Measurements from ENCODE around the gene KBTBD8. TPM values are rescaled to one million over a fixed set of nuclear protein-coding genes. Genes with fewer than 3 reads are reported as not detected.

Gene KBTBD8
- total and polyA plus RNA-seq, 2 of the 8 experiments (the other 6 are each of a cell fraction or from before 2014, with no cell fraction given), result 3.2 to 23.9 TPM

DNA sequence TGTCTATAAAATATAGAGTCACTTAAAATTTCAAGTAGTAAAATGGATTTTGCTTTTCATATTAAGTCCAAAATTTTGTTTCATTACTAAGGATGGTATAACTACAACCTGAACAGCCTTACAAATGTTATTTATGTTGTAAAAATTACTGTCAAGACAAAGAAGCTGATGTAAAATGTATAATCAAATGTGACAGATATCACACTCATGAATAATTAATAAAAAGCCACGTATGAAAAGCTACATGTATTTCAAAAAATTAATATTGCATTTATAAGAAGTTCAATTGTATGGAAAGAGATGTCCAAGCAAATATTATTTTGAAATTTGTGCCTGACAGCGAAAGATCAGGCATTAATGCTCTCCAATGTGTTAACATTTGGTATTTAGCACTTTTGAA lies 48.9 kb downstream of the KBTBD8 start:
- Histone ChIP-seq H2AK5ac (ENCODE audit: low read depth, low read length) (no peak overlapping the region), H3K4me3 (ENCODE audit: extremely low read depth in 1 of 4, insufficient read depth in 2 of 4, low read depth in 3 of 4, low read length in 4 of 4) (no peak overlapping the region), H3K36me3 (ENCODE audit: control insufficient read depth in 2 of 4, insufficient read depth in 4 of 4, low read length in 3 of 4) (no peaks in the 10 kb centered on the region), H4K8ac (ENCODE audit: extremely low read depth, insufficient read depth, low read length) (no peak overlapping the region), H3K27ac (ENCODE audit: low read depth, low read length) (no peak overlapping the region), H3K18ac (ENCODE audit: extremely low read depth, low read length) (no peak overlapping the region), H2BK120ac (replicated peaks; ENCODE audit: low read depth, low read length) (no peak overlapping the region), H3K9ac (replicated peaks in 1 of 4; ENCODE audit: extremely low read depth in 1 of 4, low read depth in 3 of 4, low read length in 3 of 4) (no peak overlapping the region), H2BK20ac (ENCODE audit: low read length) (no peak overlapping the region), H4K20me1 (replicated peaks in 1 of 2; ENCODE audit: control insufficient read depth in 1 of 2, insufficient read depth in 2 of 2, low read length in 2 of 2) (no peaks in the 10 kb centered on the region), H4K91ac (replicated peaks; ENCODE audit: insufficient read length, low read length) (no peak overlapping the region), H3K79me1 (ENCODE audit: low read depth, low read length) (no peaks in the 10 kb centered on the region), H3K27me3 (replicated peaks in 1 of 4; ENCODE audit: control insufficient read depth in 3 of 4, extremely low read depth in 1 of 4, insufficient read depth in 3 of 4, low read length in 3 of 4) (no peaks in the 10 kb centered on the region), H3K4me1 (replicated peaks in 1 of 4; ENCODE audit: control insufficient read depth in 3 of 4, insufficient read depth in 4 of 4, low read length in 3 of 4) (no peaks in the 10 kb centered on the region), H3K23me2 (ENCODE audit: low read depth, low read length) (no peaks in the 10 kb centered on the region), H3K9me3 (ENCODE audit: insufficient read depth in 2 of 2, low read depth in 1 of 2, low read length in 1 of 2) (no peaks in the 10 kb centered on the region; a peak in 1 of 4 replicates), H3K79me2 (ENCODE audit: control insufficient read depth in 1 of 2, insufficient read depth in 2 of 2, low read length in 2 of 2) (no peaks in the 10 kb centered on the region), H3K4ac (replicated peaks; ENCODE audit: insufficient read length, low read depth, low read length) (no peak overlapping the region), H2AFZ (ENCODE audit: low read length) (no peak overlapping the region), H4K5ac (ENCODE audit: insufficient read length, low read depth, low read length) (no peak overlapping the region), H2BK5ac (ENCODE audit: low read depth, low read length) (no peak overlapping the region), H3K14ac (ENCODE audit: insufficient read length) (no peak overlapping the region), H3K4me2 (ENCODE audit: insufficient read depth in 1 of 2, low read depth in 2 of 2, low read length in 2 of 2) (no peak overlapping the region), H2BK15ac (ENCODE audit: low read length) (no peak overlapping the region), H3K56ac (replicated peaks; ENCODE audit: insufficient read length, low read depth, low read length) (no peak overlapping the region), H2BK12ac (ENCODE audit: low read depth, low read length) (no peak overlapping the region), H3K23ac (ENCODE audit: insufficient read length) (no peak overlapping the region)
- no peak for DNase-seq (ENCODE audit: low read depth in 1 of 2, low spot score in 2 of 2)
- ChIA-PET POLR2A (ENCODE audit: partially characterized antibody) (no interaction called here), CTCF (ENCODE audit: partially characterized antibody) (interaction anchor here (1.9 to 2.2 kb wide), 2 partner anchors 12 to 74 kb away, joined by 4 to 10 read pairs; no protein-coding TSS in a partner anchor)
- FAIRE-seq, result no peak
- 91% methylated on average over 2 of the region's 2 CpGs; no CpG with 5 or more reads in 1 of the 2 experiments for WGBS, 2 experiments (ENCODE audit: extremely low coverage in 1 of 2, insufficient coverage in 1 of 2, insufficient read length in 1 of 2, insufficient replicate concordance in 2 of 2, low coverage in 1 of 2, low lambda C conversion rate in 2 of 2, missing lambda C conversion rate in 1 of 2)
- TF ChIP-seq ASH2L (IDR thresholded peaks at IDR 0.05; ENCODE audit: low read length), result no peak
- no peak for TF ChIP-seq CBX8 (IDR thresholded peaks at IDR 0.05; ENCODE audit: borderline replicate concordance, low read depth, low read length)
- TF ChIP-seq MAFK (IDR thresholded peaks at IDR 0.05; ENCODE audit: low read depth, low read length), result no peak
- TF ChIP-seq, protein P1, sequence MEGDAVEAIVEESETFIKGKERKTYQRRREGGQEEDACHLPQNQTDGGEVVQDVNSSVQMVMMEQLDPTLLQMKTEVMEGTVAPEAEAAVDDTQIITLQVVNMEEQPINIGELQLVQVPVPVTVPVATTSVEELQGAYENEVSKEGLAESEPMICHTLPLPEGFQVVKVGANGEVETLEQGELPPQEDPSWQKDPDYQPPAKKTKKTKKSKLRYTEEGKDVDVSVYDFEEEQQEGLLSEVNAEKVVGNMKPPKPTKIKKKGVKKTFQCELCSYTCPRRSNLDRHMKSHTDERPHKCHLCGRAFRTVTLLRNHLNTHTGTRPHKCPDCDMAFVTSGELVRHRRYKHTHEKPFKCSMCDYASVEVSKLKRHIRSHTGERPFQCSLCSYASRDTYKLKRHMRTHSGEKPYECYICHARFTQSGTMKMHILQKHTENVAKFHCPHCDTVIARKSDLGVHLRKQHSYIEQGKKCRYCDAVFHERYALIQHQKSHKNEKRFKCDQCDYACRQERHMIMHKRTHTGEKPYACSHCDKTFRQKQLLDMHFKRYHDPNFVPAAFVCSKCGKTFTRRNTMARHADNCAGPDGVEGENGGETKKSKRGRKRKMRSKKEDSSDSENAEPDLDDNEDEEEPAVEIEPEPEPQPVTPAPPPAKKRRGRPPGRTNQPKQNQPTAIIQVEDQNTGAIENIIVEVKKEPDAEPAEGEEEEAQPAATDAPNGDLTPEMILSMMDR (IDR thresholded peaks at IDR 0.05; ENCODE audit: control extremely low read depth in 1 of 3, insufficient read depth in 1 of 3, low read depth in 1 of 3, low read length in 3 of 3), result no peak
- TF ChIP-seq KDM4A (IDR thresholded peaks at IDR 0.05; ENCODE audit: low read depth, low read length, severe bottlenecking), result no peak
- TF ChIP-seq RFX5 (IDR thresholded peaks at IDR 0.05; ENCODE audit: borderline replicate concordance, low read depth, low read length), result no peak
- TF ChIP-seq SIN3A (conservative IDR thresholded peaks at IDR 0.05 in 1 of 2, IDR thresholded peaks at IDR 0.05 in 1 of 2; ENCODE audit: low read depth in 1 of 2, low read length in 2 of 2), result no peak
- no peak for TF ChIP-seq NANOG (IDR thresholded peaks at IDR 0.05; ENCODE audit: insufficient read depth, low read depth, low read length, poor library complexity, severe bottlenecking)
- no peak for TF ChIP-seq RNF2 (IDR thresholded peaks at IDR 0.05; ENCODE audit: borderline replicate concordance, low read depth, low read length, missing control alignments, poor library complexity, severe bottlenecking)
- no peak for TF ChIP-seq GTF2F1 (IDR thresholded peaks at IDR 0.05; ENCODE audit: borderline replicate concordance, low read depth, low read length)
- no peak for TF ChIP-seq CHD2 (IDR thresholded peaks at IDR 0.05; ENCODE audit: low read length)
